NOMO-1 treated with dmso at 0.1 percent for 144 hours (cell line): ENCODE measurements around the gene KLHDC2.
"Not testable (repeated sequence)": the region's sequence is repeated elsewhere in the genome, so short reads cannot be mapped to it uniquely, and the experiment has no call there.

Experiments
- DNase-seq: peaks from one replicate; lab custom pipeline; 2025; ENCODE audit not compliant: unreplicated experiment; lab: John Stamatoyannopoulos, UW

Gene KLHDC2

GRCh38 chr14:49774106-49774505 lies 6.2 kb downstream of the KLHDC2 start:
- DNase-seq = no peak

GRCh38 chr14:49778421-49778820 lies 10.5 kb downstream of the KLHDC2 start:
- no peak for DNase-seq

- DNase-seq = not testable (repeated sequence)
These were observed 13.1 kb downstream of the KLHDC2 start for GRCh38 chr14:49781040-49781439.

GRCh38 chr14:49783394-49784014 lies 15.6 kb downstream of the KLHDC2 start:
- DNase-seq = no peak

GRCh38 chr14:49786315-49786714 lies 18.4 kb downstream of the KLHDC2 start:
- no peak for DNase-seq

GRCh38 chr14:49792618-49793017 lies 24.7 kb downstream of the KLHDC2 start:
- no peak for DNase-seq

GRCh38 chr14:49796025-49796424 lies 28.1 kb downstream of the KLHDC2 start:
- no peak for DNase-seq

- no peak for DNase-seq
These were observed 40.8 kb downstream of the KLHDC2 start for GRCh38 chr14:49808780-49809179.

GRCh38 chr14:49816118-49816517 lies 48.2 kb downstream of the KLHDC2 start:
- DNase-seq = not testable (repeated sequence)

- no peak for DNase-seq
These were observed 48.9 kb downstream of the KLHDC2 start for GRCh38 chr14:49816844-49817243.

- DNase-seq = no peak
These were observed 52.2 kb downstream of the KLHDC2 start for GRCh38 chr14:49820176-49820575.

GRCh38 chr14:49828640-49829039 lies 60.7 kb downstream of the KLHDC2 start:
- DNase-seq = no peak
